Liver (tissue), 9 donors: ENCODE results near the gene KRTAP6-2. TPM values are rescaled to one million over a fixed set of nuclear protein-coding genes. Genes with fewer than 3 reads are reported as not detected.

Source experiments
- DNase-seq: peaks from one replicate; pipeline ENCODE4 v3.0.0-alpha.2; 2017; ENCODE audit warnings: low spot score
- H3K27ac ChIP-seq, 2 donors: one replicate each; pipeline ENCODE4 v1.7.0; 2013; ENCODE audit warnings: inconsistent platforms in 2 of 2, low read length in 2 of 2, control low read depth in 1 of 2, low read depth in 1 of 2, mild to moderate bottlenecking in 1 of 2
- H3K27me3 ChIP-seq, 4 donors: one replicate each; pipeline versions ENCODE4 v1.6.1 to v1.7.0; 2013; ENCODE audit warnings: low read length in 3 of 4, inconsistent platforms in 1 of 4, mild to moderate bottlenecking in 1 of 4, moderate library complexity in 1 of 4; ENCODE audit not compliant: control insufficient read depth in 4 of 4, insufficient read depth in 4 of 4
- H3K36me3 ChIP-seq, 4 donors: one replicate each; pipeline versions ENCODE4 v1.6.1 to v1.7.0; 2013; ENCODE audit warnings: low read length in 3 of 4, mild to moderate bottlenecking in 3 of 4, low read depth in 1 of 4, moderate library complexity in 1 of 4; ENCODE audit not compliant: control insufficient read depth in 4 of 4, insufficient read depth in 3 of 4
- H3K4me1 ChIP-seq, 4 donors: one replicate each; pipeline versions ENCODE4 v1.6.1 to v1.7.0; 2013; ENCODE audit warnings: low read length in 3 of 4, mild to moderate bottlenecking in 3 of 4, moderate library complexity in 1 of 4; ENCODE audit not compliant: control insufficient read depth in 4 of 4, insufficient read depth in 4 of 4
- H3K4me3 ChIP-seq, 3 donors: one replicate each; pipeline versions ENCODE4 v1.6.1 to v1.7.0; 2013; ENCODE audit warnings: low read length in 3 of 3, control low read depth in 1 of 3, low read depth in 1 of 3, mild to moderate bottlenecking in 1 of 3
- H3K9ac ChIP-seq, 2 donors: one replicate each; pipeline ENCODE4 v1.7.0; 2013; ENCODE audit warnings: low read length in 2 of 2, mild to moderate bottlenecking in 2 of 2, moderate library complexity in 2 of 2, control low read depth in 1 of 2, low read depth in 1 of 2
- H3K9me3 ChIP-seq, 4 donors: one replicate each; pipeline versions ENCODE4 v1.6.1 to v1.7.0; 2013; ENCODE audit warnings: low read length in 3 of 4; ENCODE audit not compliant: control insufficient read depth in 4 of 4
- EGR1 ChIP-seq, 2 donors: IDR thresholded peaks; 2 replicates each; pipeline ENCODE4 v1.6.1; 2016 to 2018; ENCODE audit warnings: antibody characterized with exemption in 2 of 2, low read depth in 2 of 2
- FOXA1 ChIP-seq: IDR thresholded peaks from 2 replicates; pipeline ENCODE4 v1.6.1; 2016; ENCODE audit warnings: antibody characterized with exemption
- FOXA2 ChIP-seq: IDR thresholded peaks from 2 replicates; pipeline ENCODE4 v1.6.1; 2016; ENCODE audit warnings: antibody characterized with exemption
- GABPA ChIP-seq, 2 donors: IDR thresholded peaks in 1 of 2; conservative IDR thresholded peaks in 1 of 2; 2 replicates each; pipeline ENCODE4 v1.6.1; 2016; ENCODE audit warnings: antibody characterized with exemption in 2 of 2, mild to moderate bottlenecking in 1 of 2, moderate library complexity in 1 of 2
- HNF4A ChIP-seq, 2 donors: conservative IDR thresholded peaks; 2 replicates each; pipeline ENCODE4 v1.6.1; 2016; ENCODE audit warnings: antibody characterized with exemption in 2 of 2, mild to moderate bottlenecking in 2 of 2
- HNF4G ChIP-seq: IDR thresholded peaks from 2 replicates; pipeline ENCODE4 v1.6.1; 2016; ENCODE audit warnings: antibody characterized with exemption
- JUND ChIP-seq, 2 donors: IDR thresholded peaks; 2 replicates each; pipeline ENCODE4 v1.6.1; 2016; ENCODE audit warnings: antibody characterized with exemption in 2 of 2
- MAX ChIP-seq: IDR thresholded peaks from 2 replicates; pipeline ENCODE4 v1.6.1; 2016; ENCODE audit warnings: antibody characterized with exemption
- NR2F2 ChIP-seq: IDR thresholded peaks from 2 replicates; pipeline ENCODE4 v1.6.1; 2016; ENCODE audit warnings: antibody characterized with exemption
- RAD21 ChIP-seq, 2 donors: IDR thresholded peaks; 2 replicates each; pipeline ENCODE4 v1.6.1; 2016; ENCODE audit warnings: antibody characterized with exemption in 2 of 2, mild to moderate bottlenecking in 2 of 2
- REST ChIP-seq: IDR thresholded peaks from 2 replicates; pipeline ENCODE4 v1.6.1; 2016; ENCODE audit warnings: antibody characterized with exemption, mild to moderate bottlenecking
- RXRA ChIP-seq, 2 donors: IDR thresholded peaks; 2 replicates each; pipeline ENCODE4 v1.6.1; 2017 to 2018; ENCODE audit warnings: antibody characterized with exemption in 2 of 2, mild to moderate bottlenecking in 1 of 2
- SP1 ChIP-seq: IDR thresholded peaks from 2 replicates; pipeline ENCODE4 v1.6.1; 2018; ENCODE audit warnings: antibody characterized with exemption, mild to moderate bottlenecking
- TAF1 ChIP-seq: conservative IDR thresholded peaks from 2 replicates; pipeline ENCODE4 v1.6.1; 2016; ENCODE audit warnings: antibody characterized with exemption, mild to moderate bottlenecking
- YY1 ChIP-seq: IDR thresholded peaks from 2 replicates; pipeline ENCODE4 v1.6.1; 2016; ENCODE audit warnings: antibody characterized with exemption, mild to moderate bottlenecking
- ZBTB33 ChIP-seq: IDR thresholded peaks from 2 replicates; pipeline ENCODE4 v1.6.1; 2016; ENCODE audit warnings: antibody characterized with exemption
- polyA plus RNA-seq, 2 donors: library from polyadenylated mRNA; stranded (reverse) in 1 of 2; unstranded in 1 of 2; fragments of 200-250 nt in 1 of 2; fragments of >200 nt in 1 of 2; fragmentation: Nextera tagmentation in 1 of 2; extraction: Ambion mirVana in 1 of 2; gene quantifications; one replicate each; pipeline versions ENCODE4 v1.2.1 to v1.2.3, GENCODE V29; 2013 to 2015
- total RNA-seq, 2 donors: library from RNA; depleted of rRNA; stranded (reverse); fragments of >200 nt; gene quantifications; one replicate each; pipeline ENCODE4 v1.2.3, GENCODE V29; 2014
- TF ChIP-seq, protein P1 (sequence below): fragments of 150-350 bp; IDR thresholded peaks from 2 replicates; pipeline ENCODE4 v1.5.1; 2017; ENCODE audit warnings: improper control_type of control experiment, low read depth, low read length; ENCODE audit not compliant: missing input control
- TF ChIP-seq, protein P2 (sequence below): IDR thresholded peaks from 2 replicates; pipeline ENCODE4 v1.6.1; 2016; ENCODE audit warnings: antibody characterized with exemption
- donor health status: healthy.
- donor health status: healthy.
- donor health status: healthy.
- donor health status: healthy.
- donor health status: healthy.

KRTAP6-2 gene
- total and polyA plus RNA-seq, 4 donors: not detected

DNA sequence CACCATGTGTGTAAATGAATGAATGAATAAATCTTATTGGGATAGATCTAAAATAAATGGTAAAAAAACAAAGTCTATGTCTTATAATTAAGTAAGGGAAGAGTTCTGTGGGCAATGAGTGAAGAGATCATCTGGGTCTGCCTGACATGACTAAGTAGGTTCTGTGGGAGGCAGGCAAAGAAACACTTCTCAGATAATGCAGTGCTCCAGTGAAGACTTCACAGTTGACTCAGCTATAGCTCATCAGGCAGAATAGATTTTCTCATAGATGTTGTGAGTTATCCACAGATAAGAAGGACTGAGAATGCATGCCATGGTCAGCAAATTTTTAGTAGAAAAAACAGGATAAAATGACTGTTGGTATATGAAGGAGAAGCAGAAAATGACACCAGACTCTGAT is 20.9 kb downstream of the KRTAP6-2 start:
- no peak overlapping the region for H3K9ac ChIP-seq
- no peaks in the 10 kb centered on the region for H3K4me1 ChIP-seq
- TF ChIP-seq HNF4A (conservative IDR thresholded peaks at IDR 0.05) (no peak), REST (no peak), ZBTB33 (no peak), TAF1 (no peak), SP1 (no peak), RXRA (IDR thresholded peaks at IDR 0.05) (no peak), HNF4G (no peak), NR2F2 (no peak), MAX (no peak), FOXA2 (no peak), GABPA (IDR thresholded peaks at IDR 0.05 in 1 of 2, conservative IDR thresholded peaks at IDR 0.05 in 1 of 2) (no peak), EGR1 (IDR thresholded peaks at IDR 0.05; ENCODE audit: low read depth in 2 of 2) (no peak), YY1 (no peak), FOXA1 (no peak), RAD21 (IDR thresholded peaks at IDR 0.05) (no peak)
- TF ChIP-seq, protein P1, sequence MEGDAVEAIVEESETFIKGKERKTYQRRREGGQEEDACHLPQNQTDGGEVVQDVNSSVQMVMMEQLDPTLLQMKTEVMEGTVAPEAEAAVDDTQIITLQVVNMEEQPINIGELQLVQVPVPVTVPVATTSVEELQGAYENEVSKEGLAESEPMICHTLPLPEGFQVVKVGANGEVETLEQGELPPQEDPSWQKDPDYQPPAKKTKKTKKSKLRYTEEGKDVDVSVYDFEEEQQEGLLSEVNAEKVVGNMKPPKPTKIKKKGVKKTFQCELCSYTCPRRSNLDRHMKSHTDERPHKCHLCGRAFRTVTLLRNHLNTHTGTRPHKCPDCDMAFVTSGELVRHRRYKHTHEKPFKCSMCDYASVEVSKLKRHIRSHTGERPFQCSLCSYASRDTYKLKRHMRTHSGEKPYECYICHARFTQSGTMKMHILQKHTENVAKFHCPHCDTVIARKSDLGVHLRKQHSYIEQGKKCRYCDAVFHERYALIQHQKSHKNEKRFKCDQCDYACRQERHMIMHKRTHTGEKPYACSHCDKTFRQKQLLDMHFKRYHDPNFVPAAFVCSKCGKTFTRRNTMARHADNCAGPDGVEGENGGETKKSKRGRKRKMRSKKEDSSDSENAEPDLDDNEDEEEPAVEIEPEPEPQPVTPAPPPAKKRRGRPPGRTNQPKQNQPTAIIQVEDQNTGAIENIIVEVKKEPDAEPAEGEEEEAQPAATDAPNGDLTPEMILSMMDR: no peak
- TF ChIP-seq, protein P2, sequence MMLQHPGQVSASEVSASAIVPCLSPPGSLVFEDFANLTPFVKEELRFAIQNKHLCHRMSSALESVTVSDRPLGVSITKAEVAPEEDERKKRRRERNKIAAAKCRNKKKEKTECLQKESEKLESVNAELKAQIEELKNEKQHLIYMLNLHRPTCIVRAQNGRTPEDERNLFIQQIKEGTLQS: no peak
- H3K27me3 ChIP-seq: no peaks in the 10 kb centered on the region
- no peak for DNase-seq
- no peak overlapping the region for H3K27ac ChIP-seq
- H3K9me3 ChIP-seq: no peaks in the 10 kb centered on the region
- no peak overlapping the region for H3K4me3 ChIP-seq
- H3K36me3 ChIP-seq: no peaks in the 10 kb centered on the region

- no peaks in the 10 kb centered on the region for H3K9me3 ChIP-seq
- H3K27me3 ChIP-seq: no peaks in the 10 kb centered on the region
- DNase-seq: no peak
- H3K27ac ChIP-seq: no peak overlapping the region
- H3K36me3 ChIP-seq: no peaks in the 10 kb centered on the region
- no peak overlapping the region for H3K9ac ChIP-seq
- no peak for TF ChIP-seq MAX
- TF ChIP-seq NR2F2: no peak
- TF ChIP-seq YY1: no peak
- no peak for TF ChIP-seq GABPA (IDR thresholded peaks at IDR 0.05 in 1 of 2, conservative IDR thresholded peaks at IDR 0.05 in 1 of 2)
- TF ChIP-seq TAF1: no peak
- TF ChIP-seq, protein P2: no peak
- no peak for TF ChIP-seq ZBTB33
- TF ChIP-seq JUND (IDR thresholded peaks at IDR 0.05): no peak
- TF ChIP-seq, protein P1: no peak
- no peak for TF ChIP-seq FOXA2
- no peak for TF ChIP-seq SP1
- no peak for TF ChIP-seq FOXA1
- no peak for TF ChIP-seq RXRA (IDR thresholded peaks at IDR 0.05)
- TF ChIP-seq EGR1 (IDR thresholded peaks at IDR 0.05; ENCODE audit: low read depth in 2 of 2): no peak
- TF ChIP-seq RAD21 (IDR thresholded peaks at IDR 0.05): no peak
- no peak for TF ChIP-seq HNF4G
- no peaks in the 10 kb centered on the region for H3K4me1 ChIP-seq
- no peak overlapping the region for H3K4me3 ChIP-seq
Observed at GRCh38 chr21:30567617-30568016, 31.1 kb downstream of the KRTAP6-2 start.
